GM13977 (cell line): ENCODE results near the gene CMPK2.

Experiments
- DNase-seq: peaks from one replicate; pipeline ENCODE4 v3.0.0; 2012; ENCODE audit warnings: low spot score
- in situ Hi-C: fragments of 300-500 bp; cut with MboI; formaldehyde crosslinking; loops from one replicate; pipeline ENCODE4 v1.12.0; 2022; ENCODE audit warnings: low sequenced_read_pairs, low pct_unique_long_range_greater_than_20kb, mixed read lengths, inconsistent platforms; ENCODE audit not compliant: unreplicated experiment
- TF ChIP-seq, protein P1 (sequence below): IDR thresholded peaks from 2 replicates; pipeline ENCODE4 v1.5.1; 2012; ENCODE audit warnings: mild to moderate bottlenecking, control low read depth; ENCODE audit not compliant: insufficient read depth; ENCODE audit errors: extremely low read depth, missing control alignments

The CMPK2 gene

DNA sequence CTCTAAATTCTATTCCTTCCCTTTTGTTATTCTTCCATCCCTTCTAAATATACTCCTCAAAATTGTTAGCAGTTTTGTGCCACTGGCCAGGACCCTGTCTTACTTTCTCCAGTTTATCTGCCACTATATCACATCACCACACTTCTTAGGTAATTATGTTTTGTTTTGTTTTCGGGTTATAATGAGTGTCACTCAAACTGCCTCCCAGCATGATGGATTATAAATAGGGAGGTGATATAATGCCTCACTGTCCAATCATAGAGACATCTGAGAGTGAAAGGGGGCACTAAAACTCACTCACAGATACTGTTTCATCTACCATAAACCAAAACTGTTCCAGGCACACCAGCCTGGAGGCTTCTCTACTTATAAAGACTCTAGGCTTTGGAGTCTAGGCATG is 15.3 kb upstream of the CMPK2 start:
- no peak for DNase-seq
- in situ Hi-C loops, result no loop called here
- TF ChIP-seq, protein P1, sequence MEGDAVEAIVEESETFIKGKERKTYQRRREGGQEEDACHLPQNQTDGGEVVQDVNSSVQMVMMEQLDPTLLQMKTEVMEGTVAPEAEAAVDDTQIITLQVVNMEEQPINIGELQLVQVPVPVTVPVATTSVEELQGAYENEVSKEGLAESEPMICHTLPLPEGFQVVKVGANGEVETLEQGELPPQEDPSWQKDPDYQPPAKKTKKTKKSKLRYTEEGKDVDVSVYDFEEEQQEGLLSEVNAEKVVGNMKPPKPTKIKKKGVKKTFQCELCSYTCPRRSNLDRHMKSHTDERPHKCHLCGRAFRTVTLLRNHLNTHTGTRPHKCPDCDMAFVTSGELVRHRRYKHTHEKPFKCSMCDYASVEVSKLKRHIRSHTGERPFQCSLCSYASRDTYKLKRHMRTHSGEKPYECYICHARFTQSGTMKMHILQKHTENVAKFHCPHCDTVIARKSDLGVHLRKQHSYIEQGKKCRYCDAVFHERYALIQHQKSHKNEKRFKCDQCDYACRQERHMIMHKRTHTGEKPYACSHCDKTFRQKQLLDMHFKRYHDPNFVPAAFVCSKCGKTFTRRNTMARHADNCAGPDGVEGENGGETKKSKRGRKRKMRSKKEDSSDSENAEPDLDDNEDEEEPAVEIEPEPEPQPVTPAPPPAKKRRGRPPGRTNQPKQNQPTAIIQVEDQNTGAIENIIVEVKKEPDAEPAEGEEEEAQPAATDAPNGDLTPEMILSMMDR, result no peak

DNA sequence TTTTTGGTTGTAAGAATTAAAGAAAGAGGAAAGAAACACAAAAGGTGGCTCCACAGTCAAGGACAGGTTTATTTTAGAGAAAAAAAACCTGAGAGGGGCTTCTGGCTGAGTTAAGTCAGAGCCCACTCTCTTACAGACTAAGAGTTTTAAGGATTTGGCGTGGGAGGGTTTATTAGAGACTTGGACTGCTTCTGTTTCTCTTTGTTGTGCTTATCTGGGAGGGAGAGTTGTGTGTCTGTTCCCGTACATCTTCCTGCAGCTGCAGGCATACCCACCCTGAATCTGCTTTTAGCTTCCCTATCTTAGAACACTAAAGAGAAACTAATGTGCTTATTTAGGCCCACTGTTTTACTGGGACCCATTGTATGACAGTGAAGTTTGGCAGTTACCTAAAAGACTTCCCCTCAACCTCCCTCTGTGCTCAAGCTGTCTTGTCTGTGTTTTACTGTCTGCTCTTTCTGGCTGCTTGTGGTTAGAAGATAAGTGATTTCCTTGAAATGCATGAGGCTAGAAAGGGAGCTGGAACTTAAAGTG is 14.6 kb upstream of the CMPK2 start:
- TF ChIP-seq, protein P1, result no peak
- DNase-seq, result no peak
- in situ Hi-C loops, result no loop called here

DNA sequence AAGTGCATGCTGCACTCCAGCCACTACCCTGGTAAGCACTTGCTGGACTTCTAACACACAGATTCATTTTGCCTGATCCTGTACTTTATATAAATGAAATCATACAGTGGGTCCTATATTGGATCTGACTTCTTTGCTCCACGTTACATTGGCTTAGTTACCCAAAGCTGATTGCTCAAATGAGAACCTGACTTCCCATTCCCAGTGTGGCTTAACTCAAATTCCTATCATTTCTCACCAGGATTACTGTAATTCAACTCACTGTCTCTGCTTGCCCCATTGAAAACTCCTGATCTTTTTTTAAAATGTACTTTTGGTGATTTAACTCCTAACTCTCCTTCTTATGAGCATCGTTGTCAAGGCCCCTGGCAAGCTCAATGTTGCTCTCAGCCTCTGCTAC is 13.3 kb upstream of the CMPK2 start:
- in situ Hi-C loops, result no loop called here
- TF ChIP-seq, protein P1, result no peak
- no peak for DNase-seq

DNA sequence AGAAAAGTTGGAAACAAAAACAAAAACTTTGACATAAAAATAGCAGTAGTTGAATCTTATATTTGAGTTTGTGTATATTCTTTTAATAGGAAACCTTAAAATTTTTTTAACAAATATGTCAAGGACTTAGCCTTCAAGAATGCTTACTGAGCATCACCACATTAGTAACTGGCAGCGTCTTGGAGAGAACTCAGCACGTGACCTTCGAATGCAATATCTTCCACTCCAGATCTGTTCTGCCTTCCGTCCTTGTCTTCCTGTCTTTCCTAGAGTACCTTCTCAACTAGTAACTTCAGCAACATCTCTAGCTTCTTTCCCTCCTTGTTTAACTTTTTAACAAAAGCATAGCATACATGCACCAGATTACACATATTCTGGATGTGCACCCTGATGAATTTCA is 12.8 kb upstream of the CMPK2 start:
- DNase-seq, result no peak
- TF ChIP-seq, protein P1, result no peak
- in situ Hi-C loops, result no loop called here

DNA sequence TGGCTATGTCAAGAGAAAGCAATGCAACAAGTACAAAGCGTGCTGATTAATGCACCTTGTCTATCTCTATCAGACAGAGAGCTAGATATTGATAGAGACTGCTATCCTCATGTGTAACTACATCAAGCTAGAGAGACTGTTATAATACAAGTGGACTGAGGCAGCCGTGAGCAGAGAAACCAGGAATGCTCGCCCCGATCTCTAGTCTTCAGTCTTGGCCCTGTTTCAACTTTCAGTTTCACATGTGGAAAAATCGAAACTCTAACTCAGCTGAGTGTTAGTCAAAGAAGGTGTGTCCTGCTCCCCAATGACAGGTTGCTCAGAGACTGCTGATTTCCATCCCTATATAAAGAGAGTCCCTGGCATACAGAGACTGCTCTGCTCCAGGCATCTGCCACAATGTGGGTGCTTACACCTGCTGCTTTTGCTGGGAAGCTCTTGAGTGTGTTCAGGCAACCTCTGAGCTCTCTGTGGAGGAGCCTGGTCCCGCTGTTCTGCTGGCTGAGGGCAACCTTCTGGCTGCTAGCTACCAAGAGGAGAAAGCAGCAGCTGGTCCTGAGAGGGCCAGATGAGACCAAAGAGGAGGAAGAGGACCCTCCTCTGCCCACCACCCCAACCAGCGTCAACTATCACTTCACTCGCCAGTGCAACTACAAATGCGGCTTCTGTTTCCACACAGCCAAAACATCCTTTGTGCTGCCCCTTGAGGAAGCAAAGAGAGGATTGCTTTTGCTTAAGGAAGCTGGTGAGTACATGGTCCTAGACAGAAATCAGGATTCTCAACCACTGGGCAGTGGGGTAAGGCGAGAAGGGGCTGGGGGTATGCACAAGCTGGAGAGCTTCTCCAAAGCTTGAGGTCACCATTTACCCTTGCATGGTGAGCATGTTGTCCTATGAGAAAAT is 11.9 kb upstream of the CMPK2 start, which contains the start of gene RSAD2:
Gene RSAD2 (plus strand): TSS at position 376 of the 903 bp plus-strand sequence. CDS start 24 bp downstream, at position 400.
- TF ChIP-seq, protein P1, result no peak
- in situ Hi-C loops, result no loop called here
- no peak for DNase-seq

DNA sequence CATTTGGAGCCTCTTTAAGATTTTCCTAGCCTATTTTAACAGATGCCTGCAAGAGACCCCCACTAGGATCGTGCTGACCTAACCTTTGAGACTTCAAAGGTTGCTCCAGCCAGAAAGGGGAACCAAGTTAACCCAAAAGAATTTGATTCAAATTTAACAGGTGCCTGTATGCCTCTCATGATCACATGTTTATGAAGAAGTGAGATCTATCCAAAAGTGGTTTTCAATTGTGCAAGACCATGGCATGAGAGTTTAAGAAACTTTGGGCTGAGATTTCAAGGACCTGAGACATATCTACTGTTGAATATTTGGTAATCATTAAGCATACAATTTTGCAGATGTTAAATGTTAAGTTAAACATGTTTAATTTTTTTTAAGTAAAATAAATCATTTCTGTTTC is 10.6 kb upstream of the CMPK2 start:
- no peak for DNase-seq
- in situ Hi-C loops, result no loop called here
- TF ChIP-seq, protein P1, result no peak
